Subcutaneous adipose tissue (tissue), 4 donors: Measurements from ENCODE around the gene THAP8. TPM values are rescaled to one million over a fixed set of nuclear protein-coding genes. Genes with fewer than 3 reads are reported as not detected.

ENCODE experiments used
- CTCF ChIP-seq: fragments of 450-650 bp; IDR thresholded peaks from one replicate; pipeline ENCODE4 v1.5.1; 2016; ENCODE audit warnings: low read depth, mild to moderate bottlenecking, control low read depth, antibody characterized with exemption, moderate library complexity
- total RNA-seq, 4 donors: library from RNA; depleted of rRNA; stranded (reverse); fragments of >200 nt; gene quantifications; one replicate each; pipeline ENCODE4 v1.1.0, GENCODE V29; 2016

THAP8 gene
- total RNA-seq, 4 donors from 2014 or later: 2.9 to 10.5 (median 9.3) TPM

- no peak for TF ChIP-seq CTCF
Measured at GRCh38 chr19:36049080-36049698, 4.9 kb downstream of the THAP8 start.

- no peak for TF ChIP-seq CTCF
Measured at GRCh38 chr19:36047835-36048234, 6.2 kb downstream of the THAP8 start.

GRCh38 chr19:36046443-36047050 lies 7.5 kb downstream of the THAP8 start:
- no peak for TF ChIP-seq CTCF

GRCh38 chr19:36043952-36044351 lies 10.1 kb downstream of the THAP8 start:
- TF ChIP-seq CTCF: no peak

GRCh38 chr19:36041831-36042230 lies 12.3 kb downstream of the THAP8 start:
- TF ChIP-seq CTCF: no peak

- no peak for TF ChIP-seq CTCF
Measured at GRCh38 chr19:36040495-36040894, 13.6 kb downstream of the THAP8 start.

- TF ChIP-seq CTCF: no peak
Measured at GRCh38 chr19:36032251-36033104, 21.6 kb downstream of the THAP8 start, which contains the start of gene CLIP3. TSS of gene CLIP3 (minus strand) at chr19:36032873. CDS start at chr19:36032357, 516 bp downstream.
